HG02970 (cell line): ENCODE measurements around the gene GUK1.
"Not testable (repeated sequence)": the region's sequence is repeated elsewhere in the genome, so short reads cannot be mapped to it uniquely, and the experiment has no call there.

ENCODE experiments used
- ATAC-seq: cut with Tn5 transposase; IDR thresholded peaks from one replicate; pipeline ENCODE4 v1.9.1; 2021; ENCODE audit warnings: mild to moderate bottlenecking, moderate library complexity, moderate number of reproducible peaks; ENCODE audit not compliant: unreplicated experiment, low FRiP score

The GUK1 gene

DNA sequence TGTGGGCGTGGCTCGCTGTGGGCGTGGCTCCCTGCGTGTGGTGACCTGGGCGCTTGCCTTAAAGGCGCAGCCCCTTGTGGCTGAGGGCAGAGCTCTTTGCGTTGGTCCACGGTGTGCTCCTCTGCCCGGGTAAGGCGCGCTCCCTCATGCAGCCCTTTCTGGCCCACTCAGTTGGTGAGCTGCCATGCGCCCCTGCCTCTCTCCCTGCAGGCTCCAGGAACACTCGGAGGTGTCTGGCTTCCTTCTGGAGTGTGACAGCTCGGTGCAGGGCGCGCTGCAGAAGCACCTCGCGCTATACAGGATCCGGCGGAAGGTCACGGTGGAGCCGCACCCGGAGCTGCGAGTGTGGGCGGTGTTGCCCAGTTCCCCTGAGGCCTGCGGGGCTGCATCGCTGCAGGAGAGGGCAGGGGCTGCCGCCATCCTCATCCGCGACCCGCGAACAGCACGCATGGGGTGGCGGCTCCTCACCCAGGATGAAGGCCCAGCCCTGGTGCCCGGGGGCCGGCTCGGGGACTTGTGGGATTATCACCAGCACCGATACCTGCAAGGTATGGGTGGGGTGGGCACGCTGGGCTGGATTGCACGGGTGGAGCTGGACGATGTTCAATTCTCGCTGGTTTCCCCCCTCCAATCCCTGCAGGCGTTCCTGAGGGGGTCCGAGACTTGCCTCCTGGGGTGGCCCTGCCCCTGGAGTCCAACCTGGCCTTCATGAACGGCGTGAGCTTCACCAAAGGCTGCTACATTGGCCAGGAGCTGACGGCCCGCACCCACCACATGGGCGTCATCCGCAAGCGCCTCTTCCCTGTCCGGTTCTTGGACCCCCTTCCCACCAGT is 34.6 kb downstream of the GUK1 start:
- no peak for ATAC-seq

DNA sequence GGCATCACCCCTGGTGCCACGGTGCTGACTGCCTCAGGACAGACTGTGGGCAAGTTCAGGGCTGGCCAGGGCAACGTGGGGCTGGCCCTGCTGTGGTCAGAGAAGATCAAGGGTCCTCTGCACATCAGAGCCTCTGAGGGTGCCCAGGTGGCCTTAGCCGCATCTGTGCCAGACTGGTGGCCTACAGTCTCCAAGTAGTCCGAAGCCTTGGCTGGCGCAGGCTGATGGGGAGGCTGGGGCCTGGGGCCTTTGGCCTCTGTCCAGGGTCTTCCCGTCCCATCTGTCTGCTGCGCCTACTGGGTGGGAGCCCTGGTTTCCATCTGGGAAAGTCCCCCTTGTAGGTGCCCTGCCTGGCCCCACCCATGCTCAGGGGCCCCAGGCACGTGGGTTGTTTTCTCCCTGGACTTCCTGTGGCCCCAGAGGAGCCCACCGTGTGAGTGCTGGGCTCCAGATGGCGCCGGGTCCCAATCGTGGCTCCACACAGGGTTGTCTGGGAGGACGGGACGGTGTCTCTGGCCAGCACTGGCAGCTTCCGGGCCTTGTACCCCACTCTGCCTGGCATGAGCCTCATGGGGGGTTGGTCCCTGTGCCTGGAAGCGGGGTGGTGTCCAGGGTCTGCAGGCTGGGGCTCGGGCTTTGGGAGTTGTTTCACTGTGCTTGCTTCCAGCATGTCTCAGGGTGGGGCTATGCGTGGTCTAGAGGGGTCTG is 35.4 kb downstream of the GUK1 start:
- ATAC-seq: no peak

DNA sequence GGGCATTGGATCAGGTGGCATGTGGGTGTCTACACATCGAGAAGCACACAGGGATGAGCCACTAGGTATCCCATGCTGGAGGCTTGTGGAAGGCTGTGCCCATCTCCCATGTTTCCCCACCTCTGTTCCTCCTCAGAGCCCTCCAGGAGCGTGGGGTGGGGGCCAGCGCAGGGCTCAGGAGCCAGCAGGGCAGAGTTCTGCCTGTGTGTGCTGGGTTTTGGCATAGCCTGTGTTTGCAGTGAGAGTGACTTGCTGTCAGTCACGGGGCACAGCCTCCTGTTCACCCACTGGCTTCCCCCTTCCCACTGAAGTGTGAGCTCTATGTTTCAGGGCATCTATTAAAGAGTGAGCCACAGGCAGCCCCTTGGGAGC is 35.9 kb downstream of the GUK1 start:
- no peak for ATAC-seq

DNA sequence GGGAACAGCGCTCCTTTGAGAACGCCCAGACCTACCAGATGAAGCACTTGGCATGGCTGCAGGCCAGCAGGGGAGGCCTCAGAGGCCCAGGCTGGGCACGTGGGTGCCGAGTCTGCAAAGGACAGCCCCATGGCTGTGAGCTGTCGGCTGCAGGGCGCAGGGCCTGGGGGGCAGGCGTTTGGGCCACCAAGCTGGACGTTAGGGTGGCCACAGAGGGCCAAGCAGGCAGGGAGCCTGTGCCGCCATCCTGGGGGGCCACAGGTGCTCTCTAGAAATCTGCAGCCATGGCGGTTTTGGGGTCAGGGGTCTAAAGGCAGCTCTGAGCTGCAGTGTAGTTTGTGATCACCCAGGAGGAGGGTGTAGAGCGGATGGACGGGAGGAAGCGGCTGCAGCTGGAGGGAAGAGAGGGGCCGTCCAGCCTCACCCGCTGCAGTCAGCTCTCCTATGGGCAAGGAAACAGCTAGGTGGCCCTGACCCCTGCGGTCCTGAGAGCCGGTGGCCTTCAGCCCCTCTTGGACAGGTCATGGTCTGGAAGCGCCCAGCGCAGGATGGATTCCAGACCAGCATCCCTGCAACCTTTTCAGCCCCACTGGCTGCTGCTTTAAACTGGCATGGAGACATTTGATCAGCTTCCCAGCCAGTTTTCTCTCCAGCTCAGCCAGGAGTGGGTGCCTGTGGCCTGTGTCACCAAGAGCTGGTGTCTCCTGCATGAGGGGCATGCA is 36.5 kb downstream of the GUK1 start:
- ATAC-seq: no peak

DNA sequence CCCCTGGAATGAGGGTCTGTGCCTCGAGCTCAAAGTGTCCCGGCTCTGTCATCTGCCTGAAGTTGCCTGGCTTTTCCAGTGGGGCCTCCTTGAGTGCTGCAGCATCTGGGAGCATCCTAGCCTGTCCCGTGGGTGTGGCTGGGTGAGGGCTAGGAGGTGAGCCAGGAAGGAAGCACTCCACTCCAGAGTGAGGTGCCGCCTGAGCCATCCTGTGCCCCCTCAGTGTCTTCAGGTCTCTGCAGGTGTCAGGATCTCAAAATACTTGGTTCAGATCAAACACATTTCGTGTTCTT is 37.0 kb downstream of the GUK1 start:
- ATAC-seq: no peak

DNA sequence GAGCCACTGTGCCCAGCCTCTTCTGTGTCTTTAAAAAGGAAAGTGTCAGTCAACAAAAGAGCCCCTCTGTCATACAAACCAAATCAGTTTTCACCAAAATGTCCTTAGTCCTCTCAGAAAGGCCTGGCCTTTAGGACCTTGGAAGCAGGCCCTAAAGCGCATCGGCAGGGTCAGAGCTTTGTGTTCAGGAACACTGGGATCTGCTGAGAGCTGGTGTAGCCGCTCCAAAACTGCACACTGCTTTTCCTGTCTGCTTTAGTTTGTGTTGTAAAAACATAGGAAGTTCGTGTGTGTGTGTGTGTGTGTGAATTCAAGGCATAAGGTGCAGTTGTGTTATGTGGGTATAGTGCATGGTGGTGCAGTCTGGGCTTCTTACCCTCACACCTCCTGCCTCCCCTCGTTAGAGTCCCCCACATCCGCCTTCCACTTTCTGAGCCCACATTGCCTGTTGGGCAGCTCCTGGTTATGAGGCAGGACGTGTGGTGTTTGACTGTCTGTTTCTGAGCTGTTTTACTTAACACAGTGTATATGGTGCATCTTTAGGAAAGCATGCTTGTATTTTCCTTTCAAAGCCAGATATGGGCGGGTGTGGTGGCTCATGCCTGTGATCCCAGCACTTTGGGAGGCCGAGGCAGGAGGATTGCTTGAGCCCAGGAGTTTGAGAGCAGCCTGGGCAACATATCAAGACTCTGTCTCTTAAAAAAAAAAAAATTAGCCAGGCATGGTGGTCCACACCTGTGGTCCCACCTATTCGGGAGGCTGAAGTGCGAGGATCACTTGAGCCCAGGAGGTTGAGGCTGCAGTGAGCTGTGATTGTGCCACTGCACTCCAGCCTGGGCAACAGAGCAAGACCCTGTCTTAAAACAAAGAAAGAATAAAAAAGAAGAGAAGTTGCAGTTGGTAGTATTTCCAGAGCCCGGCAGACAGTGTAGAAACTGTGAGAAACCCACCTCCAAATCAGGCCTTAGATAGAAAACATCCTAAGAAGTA is 37.9 kb downstream of the GUK1 start:
- no peak for ATAC-seq

DNA sequence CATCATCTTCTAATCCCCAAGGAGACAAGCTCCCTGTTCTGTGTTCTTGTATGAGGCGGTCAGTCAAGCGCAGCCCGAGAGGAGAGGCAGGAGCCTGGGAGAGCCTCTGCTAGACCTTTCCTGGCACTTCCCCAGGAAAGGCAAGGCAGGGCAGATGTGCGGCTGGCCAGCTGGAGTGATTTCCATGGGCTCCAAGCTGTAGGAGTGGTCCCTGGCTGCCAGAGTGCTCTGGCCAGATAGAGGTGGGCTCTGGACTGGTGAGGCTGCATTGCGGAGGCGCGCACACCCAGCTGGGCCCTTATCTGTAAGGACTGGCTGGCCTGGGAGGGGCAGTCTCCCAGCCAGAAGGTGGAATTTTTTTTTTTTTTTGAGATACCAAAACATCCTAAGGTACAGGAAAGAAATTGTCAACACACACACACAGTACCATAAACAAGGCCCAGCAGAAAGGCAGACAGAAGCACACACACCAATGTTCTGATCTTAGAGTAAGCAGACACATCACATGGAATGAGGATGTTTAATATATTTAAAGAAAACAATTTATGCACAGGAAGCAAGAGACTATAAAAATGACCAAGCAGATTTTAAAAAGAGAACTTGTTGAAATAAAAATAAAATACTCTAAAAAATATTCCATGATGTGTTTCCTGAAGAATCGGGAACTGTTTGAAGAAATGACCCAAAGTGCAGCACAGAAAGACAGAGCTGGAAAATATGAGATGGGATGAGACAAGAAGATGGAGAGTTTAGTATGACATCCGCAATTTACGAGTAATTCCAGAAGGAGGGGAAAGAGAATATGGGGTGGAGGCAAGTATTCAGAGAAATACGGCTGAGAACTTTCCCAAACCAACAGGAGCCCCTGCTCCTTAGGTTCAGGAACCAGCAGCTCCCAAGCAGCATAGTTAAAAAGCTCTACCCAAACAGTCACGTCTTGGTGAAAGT is 38.9 kb downstream of the GUK1 start:
- ATAC-seq: no peak

DNA sequence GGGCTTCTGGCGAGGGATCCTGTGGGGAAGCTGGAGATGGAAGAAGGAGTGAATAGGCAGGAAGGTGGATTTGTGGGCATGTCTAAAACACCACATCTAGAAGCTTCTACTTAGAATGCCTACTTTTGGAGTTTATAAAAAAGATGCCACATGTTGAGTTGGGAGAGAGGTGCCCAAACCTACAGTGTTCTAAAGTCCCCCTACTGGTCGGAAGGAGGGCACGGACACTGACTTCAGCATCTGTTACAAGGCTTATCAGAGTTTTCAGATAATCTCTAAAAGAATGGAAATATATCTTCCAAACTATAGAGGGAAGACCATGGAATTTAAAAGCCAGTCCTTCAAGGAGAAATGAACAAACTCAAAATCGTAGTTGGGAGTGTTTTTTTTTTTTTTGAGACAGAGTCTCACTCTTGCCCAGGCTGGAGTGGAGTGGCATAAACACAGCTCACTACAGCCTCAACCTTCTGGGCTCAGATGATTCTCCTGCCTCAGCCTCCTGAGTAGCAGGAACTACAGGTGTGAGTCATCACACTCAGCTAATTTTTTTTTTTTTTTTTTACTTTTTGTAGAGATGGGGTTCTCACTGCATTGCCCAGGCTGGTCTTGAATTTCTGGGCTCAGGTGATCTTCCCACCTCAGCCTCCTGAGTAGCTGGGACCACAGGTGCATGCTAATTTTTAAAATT is 40.3 kb downstream of the GUK1 start:
- ATAC-seq: no peak

DNA sequence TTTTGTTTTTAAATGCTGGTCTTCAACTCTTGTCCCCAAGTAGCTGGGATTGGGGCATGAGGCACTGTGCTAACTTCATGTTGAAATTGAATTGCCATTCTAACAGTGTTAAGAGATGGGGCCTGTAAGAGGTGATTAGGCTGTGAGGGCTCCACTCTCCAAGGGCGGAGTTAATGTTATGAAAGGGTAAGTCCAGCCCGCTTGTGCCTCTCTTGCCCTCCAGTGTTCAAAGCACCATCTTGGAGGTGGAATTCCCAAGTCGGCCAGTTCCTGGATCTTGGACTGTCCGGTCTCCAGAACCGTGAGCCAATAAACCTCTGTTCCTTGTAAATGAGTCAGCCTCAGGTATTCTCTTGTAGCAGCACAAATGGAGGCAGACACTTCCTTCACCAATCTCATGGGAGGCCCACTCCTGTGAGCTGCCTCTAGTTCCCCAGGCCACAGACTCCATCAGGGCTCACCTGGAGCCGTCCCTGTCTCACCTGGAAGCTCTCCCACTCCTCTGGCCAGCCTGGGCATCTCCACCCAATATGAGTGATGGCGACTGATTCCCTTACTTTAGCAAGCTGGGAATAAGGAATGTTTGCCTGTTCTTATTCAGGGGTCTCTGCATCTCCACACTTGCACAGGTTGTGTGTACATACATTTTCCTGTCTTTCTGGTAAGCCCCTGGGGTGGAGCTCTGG is 41.0 kb downstream of the GUK1 start:
- ATAC-seq: no peak

DNA sequence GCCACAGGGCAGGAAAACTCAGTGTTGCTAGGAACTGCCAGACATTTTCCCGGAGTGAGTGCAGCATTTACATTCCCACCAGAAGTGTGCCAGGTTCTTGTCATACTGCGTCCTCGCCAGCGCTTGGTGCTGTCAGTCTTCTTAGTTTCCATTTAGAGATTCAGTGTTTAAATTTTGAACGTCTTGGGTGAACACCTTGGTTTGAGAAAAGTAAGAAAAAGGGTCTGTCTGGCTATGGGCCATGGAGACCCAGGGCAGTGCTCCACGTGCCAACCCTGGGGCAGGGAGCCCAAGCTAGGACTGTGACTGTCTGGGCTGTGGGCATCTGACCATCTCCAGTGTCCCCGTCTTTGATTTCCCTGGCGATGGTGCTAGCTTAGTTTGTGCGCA is 41.6 kb downstream of the GUK1 start:
- no peak for ATAC-seq

DNA sequence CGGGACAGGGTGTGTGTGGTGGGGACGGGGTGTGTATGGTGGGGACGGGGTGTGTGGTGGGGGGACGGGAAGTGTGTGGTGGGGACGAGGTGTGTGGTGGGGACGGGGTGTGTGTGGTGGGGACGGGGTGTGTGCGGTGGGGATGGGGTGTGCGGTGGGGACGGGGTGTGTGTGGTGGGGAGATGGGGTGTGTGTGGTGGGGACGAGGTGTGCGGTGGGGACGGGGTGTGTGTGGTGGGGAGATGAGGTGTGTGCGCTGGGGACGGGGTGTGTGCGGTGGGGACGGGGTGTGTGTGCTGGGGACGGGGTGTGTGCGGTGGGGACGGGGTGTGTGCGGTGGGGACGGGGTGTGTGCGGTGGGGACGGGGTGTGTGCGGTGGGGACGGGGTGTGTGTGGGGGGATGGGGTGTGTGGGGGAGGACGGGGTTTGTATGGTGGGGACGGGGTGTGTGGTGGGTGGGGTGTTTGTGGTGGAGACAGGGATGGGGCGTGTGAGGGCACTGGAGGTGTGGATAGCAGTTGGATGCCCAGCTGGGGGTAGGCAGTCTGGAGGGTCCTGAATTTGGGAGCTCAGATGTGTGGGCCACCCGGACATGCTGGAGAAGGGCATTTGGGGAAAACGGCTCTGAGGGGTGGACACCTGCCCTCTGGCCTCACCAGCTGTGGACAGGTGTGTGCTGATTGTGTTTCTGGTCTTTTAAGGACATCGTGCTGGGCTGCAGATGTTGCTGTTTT is 42.4 kb downstream of the GUK1 start:
- no peak for ATAC-seq

DNA sequence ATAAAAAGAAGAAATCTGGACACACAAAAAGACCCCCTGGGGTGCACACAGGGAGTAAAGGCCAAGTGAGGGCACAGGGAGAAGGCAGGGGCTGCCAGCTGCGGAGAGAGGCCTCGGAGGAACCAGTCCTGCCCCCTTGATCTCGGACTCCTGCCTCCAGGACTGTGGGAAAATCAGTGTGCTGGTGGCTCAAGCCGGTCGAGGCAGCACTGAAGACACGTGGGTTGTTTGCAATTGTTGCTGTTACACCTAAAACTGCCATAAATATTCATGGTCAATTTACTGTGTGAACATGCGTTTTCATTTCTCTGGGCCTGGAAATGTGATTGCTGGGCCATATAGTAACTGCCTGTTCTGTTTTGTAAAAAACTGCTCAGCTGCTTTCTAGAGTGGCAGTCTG is 44.1 kb downstream of the GUK1 start:
- ATAC-seq: no peak

DNA sequence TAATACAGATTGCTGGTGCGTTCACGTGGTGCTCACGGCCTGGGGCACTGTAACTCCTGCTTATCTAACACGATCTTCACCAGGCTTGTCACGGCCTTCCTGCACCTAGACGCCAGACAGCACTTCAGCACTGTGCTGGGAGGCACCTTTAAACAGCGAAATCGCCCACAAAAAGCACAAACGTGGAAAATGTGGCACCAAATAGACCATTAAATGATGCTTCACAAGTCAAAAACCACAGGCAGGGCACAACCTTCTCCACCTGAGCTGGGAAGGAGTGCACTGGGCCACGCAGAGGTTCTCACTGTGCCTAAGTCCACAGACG is 45.5 kb downstream of the GUK1 start:
- ATAC-seq: no peak

DNA sequence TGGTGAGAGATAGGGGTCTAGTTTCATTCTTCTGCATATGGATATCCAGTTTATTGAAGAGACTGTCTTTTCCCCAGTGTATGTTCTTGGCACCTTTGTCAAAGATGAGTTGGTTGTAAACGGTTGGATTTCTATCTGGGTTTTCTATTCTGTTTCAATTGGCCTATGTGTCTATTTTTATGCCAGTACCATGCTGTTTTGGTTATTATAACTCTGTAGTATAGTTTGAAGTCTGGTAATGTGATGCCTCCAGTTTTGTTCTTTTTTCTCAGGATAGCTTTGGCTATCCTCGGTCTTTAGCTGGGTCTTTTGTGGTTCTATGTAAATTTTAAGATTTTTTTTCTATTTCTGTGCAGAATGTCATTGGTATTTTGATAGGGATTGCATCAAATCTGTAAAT is 48.2 kb downstream of the GUK1 start:
- ATAC-seq: not testable (repeated sequence)

DNA sequence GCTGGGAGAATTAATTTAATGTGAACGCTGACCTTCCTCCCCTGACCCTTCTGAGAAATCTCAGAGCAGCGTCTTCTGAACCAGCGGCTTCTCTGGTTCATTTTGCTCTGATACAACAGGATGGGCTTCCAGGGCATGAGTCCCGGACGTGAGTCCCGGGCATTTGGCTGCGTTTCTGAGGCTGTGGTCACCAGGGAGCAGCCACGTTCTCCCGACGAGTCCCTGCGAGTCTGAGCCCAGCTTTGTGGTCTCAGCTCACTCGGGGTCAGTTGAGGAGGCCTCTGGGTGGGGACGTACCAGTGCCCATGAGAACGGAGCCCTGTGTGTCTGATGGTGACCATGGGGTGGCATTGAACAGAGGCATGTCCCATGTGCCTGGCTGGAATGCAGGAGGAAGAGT is 50.1 kb downstream of the GUK1 start:
- ATAC-seq: no peak

DNA sequence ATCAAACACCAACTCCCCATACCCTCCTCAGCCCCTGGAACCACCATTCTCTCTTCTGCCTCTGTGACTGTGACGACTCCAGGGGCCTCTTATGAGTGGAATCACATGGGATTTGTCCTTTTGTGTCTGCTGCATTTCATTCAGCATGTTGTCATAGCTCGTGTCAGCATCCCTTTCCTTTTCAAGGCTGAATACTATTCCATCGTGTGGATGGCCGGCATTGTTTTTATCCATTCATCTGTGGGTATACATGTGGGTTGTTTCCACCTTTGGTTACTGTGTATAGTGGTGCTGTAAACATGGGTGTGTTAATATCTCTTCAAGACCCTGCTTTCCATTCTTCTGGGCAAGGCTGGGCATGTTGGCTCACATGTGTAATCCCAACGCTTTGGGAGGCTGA is 50.7 kb downstream of the GUK1 start:
- no peak for ATAC-seq

DNA sequence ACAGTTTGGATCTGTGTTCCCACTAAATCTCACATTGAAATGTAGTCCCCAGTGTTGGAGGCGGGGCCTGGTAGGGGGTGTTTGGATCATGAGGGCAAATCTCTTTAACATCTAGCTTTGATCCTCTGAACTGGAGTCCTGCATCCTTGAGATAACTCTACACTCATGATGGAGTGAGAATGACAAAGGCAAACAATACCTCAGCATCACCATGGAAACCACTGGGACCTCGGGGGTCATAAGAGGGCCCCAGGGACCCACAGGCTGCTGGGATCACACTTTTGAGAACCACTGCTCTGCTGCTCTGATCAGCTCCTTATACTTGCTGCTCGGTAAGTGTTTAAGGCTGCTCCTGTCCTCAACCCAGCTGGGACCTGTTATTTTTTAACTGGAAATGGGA is 54.4 kb downstream of the GUK1 start:
- ATAC-seq: no peak
